T-helper 2 cell (primary cell): Measurements from ENCODE around the gene ELP5.

Experiments
- DNase-seq, 5 experiments: peaks; one replicate each; pipeline versions ENCODE4 v3.0.0 to v3.0.0-alpha.2; 2012 to 2022

The ELP5 gene

DNA sequence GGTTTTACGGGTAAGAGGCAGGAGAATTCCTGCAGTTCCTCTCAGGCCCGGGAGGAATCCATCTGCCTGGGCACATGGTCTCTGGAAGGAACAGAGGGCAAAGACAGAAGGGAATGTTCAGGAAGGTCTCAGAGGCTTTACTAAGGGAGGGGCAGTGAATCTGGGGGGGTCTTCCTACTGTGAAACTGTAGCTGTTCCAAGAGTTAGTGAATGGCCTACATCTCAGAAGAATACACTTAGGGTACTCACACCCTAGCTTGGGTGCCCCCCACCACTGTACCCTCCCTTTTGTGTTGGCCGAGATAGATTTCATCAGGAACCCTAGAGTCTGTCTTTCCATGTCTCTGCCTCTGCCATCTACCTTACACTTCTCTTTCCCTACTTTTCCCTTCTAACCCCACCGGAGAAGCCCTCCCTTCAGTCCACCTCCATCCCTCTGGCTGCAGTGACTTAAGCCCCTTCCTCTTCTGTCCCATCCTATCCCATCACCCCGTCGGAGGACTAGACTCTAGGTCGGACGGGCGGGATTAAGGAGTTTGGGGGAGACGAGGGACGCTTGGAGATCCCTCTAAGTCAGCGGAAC, 32.7 kb upstream of the ELP5 start:
- DNase-seq = no peak

GRCh38 chr17:7219812-7220592, 32.0 kb upstream of the ELP5 start, which contains the start of the genes ACADVL and DLG4:
Gene ACADVL (plus strand): TSS chr17:7219938. CDS start chr17:7219985, 47 bp downstream.
Gene DLG4 (minus strand): TSS chr17:7219836.
- DNase-seq = peak; percentile 52 to 82 (median 63)

DNA sequence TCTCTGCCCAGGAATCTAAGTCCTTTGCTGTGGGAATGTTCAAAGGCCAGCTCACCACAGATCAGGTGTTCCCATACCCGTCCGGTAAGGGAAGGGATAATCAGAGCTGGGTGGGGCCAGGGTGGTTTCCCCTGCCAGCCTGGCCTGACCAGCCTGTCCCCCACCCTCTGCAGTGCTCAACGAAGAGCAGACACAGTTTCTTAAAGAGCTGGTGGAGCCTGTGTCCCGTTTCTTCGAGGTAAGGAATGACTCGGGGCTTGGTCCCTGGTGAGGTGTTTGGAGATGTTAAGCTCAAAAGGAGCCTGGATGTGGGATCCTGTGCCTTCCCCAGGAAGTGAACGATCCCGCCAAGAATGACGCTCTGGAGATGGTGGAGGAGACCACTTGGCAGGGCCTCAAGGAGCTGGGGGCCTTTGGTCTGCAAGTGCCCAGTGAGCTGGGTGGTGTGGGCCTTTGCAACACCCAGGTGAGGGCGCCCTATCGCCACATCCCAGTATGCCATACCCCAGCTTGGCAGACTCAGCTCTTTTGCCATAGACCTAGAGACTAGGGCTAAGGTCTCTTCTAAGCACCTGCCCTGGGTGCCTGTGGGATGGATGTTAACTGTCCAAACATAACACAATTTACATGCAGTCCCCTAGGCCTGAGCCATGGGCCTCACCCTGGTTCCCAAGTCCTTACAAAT, 31.3 kb upstream of the ELP5 start:
- DNase-seq = peak in 4 of 5 experiments; percentile 31 to 77 (median 41)

GRCh38 chr17:7221278-7222092, 30.5 kb upstream of the ELP5 start:
- no peak for DNase-seq

DNA sequence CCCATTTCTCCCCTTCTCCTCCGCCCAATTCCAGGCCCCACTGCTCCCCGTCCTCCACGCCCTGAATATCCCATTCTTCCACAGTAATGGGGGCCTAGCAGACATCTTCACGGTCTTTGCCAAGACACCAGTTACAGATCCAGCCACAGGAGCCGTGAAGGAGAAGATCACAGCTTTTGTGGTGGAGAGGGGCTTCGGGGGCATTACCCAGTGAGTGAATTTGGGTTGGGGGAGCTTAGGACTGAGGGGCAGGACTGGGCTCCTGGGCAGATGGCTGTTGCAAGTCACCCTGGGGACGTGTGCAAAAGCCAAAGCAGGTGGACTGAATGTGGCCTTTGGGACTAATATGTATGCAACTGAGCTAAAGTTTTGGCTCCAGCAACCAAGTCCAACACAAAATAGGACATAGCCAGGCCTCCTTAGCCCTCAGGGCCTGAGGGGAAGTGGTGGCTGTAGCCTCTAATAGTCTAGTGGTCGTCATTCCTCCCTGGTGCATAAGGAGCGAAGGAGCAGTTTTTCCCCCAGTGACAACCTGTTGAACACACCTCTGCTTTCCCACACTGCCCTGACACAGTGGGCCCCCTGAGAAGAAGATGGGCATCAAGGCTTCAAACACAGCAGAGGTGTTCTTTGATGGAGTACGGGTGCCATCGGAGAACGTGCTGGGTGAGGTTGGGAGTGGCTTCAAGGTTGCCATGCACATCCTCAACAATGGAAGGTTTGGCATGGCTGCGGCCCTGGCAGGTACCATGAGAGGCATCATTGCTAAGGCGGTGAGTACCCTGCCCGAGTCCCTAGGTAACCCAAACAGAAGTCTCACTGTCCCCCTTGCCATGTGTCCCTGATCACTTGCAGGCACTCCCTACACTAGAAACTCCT, 29.7 kb upstream of the ELP5 start:
- no peak for DNase-seq

DNA sequence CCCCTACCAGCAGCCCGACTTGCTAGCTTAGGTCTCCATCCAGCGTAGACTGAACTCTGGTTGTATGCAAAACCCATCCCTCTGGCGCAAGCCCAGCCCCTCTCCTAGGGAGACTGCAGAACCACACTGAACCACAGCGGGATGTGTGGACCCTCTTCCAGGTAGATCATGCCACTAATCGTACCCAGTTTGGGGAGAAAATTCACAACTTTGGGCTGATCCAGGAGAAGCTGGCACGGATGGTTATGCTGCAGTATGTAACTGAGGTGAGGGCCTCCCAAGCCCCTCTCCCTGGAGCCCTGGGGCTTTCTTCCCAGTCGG, 29.1 kb upstream of the ELP5 start:
- DNase-seq = no peak

- DNase-seq = no peak
These were observed 28.6 kb upstream of the ELP5 start for GRCh38 chr17:7223375-7223774.

DNA sequence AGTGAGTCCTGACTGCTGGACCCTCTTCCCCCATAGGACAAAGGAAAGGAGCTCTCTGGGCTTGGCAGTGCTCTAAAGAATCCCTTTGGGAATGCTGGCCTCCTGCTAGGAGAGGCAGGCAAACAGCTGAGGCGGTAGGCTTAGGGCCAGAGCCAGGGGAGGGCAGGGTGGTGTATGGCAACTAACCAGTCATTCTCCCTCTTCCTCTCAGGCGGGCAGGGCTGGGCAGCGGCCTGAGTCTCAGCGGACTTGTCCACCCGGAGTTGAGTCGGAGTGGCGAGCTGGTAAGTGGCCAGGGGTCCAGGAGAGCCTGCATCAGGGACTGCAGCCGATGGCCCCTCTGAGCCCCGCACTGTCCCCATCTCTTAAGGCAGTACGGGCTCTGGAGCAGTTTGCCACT, 27.9 kb upstream of the ELP5 start:
- no peak for DNase-seq

DNA sequence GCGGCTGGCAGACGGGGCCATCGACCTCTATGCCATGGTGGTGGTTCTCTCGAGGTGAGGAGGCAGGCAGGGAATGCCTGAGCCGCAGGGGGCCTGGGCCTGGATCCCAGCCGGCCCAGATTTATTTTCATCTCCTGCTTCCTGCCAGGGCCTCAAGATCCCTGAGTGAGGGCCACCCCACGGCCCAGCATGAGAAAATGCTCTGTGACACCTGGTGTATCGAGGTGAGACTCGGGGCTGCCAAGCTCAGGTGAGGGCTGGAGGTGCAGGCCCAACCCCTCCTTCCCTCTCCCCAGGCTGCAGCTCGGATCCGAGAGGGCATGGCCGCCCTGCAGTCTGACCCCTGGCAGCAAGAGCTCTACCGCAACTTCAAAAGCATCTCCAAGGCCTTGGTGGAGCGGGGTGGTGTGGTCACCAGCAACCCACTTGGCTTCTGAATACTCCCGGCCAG, 27.3 kb upstream of the ELP5 start:
- DNase-seq = no peak

DNA sequence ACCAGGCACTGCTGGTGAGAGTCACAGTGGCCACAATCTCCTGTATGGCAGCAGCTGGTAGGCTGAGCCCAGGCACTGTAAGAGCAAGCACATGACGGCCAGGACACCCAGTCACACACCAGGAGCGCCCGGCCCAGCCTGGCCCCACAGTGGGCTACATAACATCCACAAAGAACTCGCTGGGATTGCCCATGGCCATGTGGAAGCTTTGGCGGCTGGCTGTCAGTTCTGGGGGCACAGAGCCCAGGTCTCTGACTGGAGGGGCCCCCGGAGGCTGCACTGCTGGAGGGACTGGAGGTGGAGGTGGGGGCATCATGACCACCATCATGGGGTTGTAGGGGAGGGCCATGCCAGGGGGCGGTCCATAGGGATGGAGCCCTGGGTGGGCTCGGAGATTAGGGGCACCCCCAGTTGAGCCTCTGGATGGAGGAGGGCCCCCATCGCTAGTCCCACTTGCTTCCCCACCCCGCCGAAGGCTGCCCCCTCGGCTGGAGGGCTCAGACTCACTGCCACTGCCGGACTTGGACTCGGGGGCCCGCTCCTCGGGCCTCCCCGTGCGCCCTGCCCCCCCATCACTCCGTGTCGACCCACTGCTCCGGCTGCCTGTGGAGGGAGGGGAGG, 26.2 kb upstream of the ELP5 start:
- DNase-seq = no peak

- DNase-seq = no peak
These were observed 25.0 kb upstream of the ELP5 start for GRCh38 chr17:7226721-7227710.

GRCh38 chr17:7228920-7229319, 23.1 kb upstream of the ELP5 start:
- no peak for DNase-seq

- no peak for DNase-seq
These were observed 22.5 kb upstream of the ELP5 start for GRCh38 chr17:7229504-7229903.

DNA sequence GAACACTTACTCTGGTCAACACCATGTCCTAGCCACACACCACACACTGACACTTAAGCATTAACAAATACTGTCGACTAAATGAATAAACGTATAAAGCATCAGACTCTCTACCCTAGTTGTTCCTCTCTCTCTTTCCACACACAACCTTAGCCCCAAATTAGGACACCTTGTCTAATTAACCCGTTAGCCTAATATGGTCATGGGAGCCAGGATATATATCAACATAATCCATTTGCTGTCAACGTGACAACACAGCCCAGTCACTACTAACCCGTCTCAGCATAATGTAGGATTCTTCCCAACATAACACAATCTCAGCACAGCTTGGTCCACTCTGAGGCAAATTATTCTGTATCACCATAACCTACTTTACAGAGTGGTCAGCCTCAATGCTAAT, 19.9 kb upstream of the ELP5 start:
- DNase-seq = no peak

GRCh38 chr17:7233701-7234082, 18.3 kb upstream of the ELP5 start:
- DNase-seq = no peak

GRCh38 chr17:7234083-7234951, 17.7 kb upstream of the ELP5 start, which contains the start of gene DVL2:
Gene DVL2 (minus strand): TSS chr17:7234517. CDS start chr17:7234262, 255 bp downstream.
- DNase-seq = peak; percentile 86 to 96 (median 90)

- no peak for DNase-seq
These were observed 16.0 kb upstream of the ELP5 start for GRCh38 chr17:7235693-7236665.

GRCh38 chr17:7236808-7237207, 15.2 kb upstream of the ELP5 start:
- DNase-seq = no peak
